ENCODE measurements around the gene ELF3. TPM values are rescaled to one million over a fixed set of nuclear protein-coding genes. Genes with fewer than 3 reads are reported as not detected.
"Not testable (repeated sequence)": the region's sequence is repeated elsewhere in the genome, so short reads cannot be mapped to it uniquely, and the experiment has no call there.

The ELF3 gene
- total RNA-seq, 1 donor from 2014 or later = 0.56 TPM

- no peaks in the 10 kb centered on the region for H3K9me3 Mint-ChIP-seq (ENCODE audit: unreplicated experiment)
- no peak overlapping the region for H3K27ac Mint-ChIP-seq (ENCODE audit: unreplicated experiment)
- H3K36me3 Mint-ChIP-seq (ENCODE audit: low read depth, unreplicated experiment) = peaks cover 5% of the 10 kb centered on the region
- no peak for DNase-seq (ENCODE audit: low spot score)
- H3K27me3 Mint-ChIP-seq (ENCODE audit: unreplicated experiment) = peaks cover 5% of the 10 kb centered on the region
- TF ChIP-seq CTCF (IDR thresholded peaks at IDR 0.05; ENCODE audit: unreplicated experiment) = no peak
- peaks cover 3% of the 10 kb centered on the region for H3K4me1 Mint-ChIP-seq (ENCODE audit: unreplicated experiment)
- no peak overlapping the region for H3K4me3 Mint-ChIP-seq (ENCODE audit: unreplicated experiment)
These were observed 6.7 kb downstream of the ELF3 start for GRCh38 chr1:202016811-202017748.

- Mint-ChIP-seq H3K27ac (ENCODE audit: unreplicated experiment) (no peak overlapping the region), H3K4me1 (ENCODE audit: unreplicated experiment) (peaks cover 3% of the 10 kb centered on the region), H3K27me3 (ENCODE audit: unreplicated experiment) (peaks cover 7% of the 10 kb centered on the region), H3K4me3 (ENCODE audit: unreplicated experiment) (no peak overlapping the region), H3K36me3 (ENCODE audit: low read depth, unreplicated experiment) (peaks cover 5% of the 10 kb centered on the region), H3K9me3 (ENCODE audit: unreplicated experiment) (no peaks in the 10 kb centered on the region)
- no peak for TF ChIP-seq CTCF (IDR thresholded peaks at IDR 0.05; ENCODE audit: unreplicated experiment)
- DNase-seq (ENCODE audit: low spot score) = no peak
These were observed 7.5 kb downstream of the ELF3 start for GRCh38 chr1:202017749-202018467.

GRCh38 chr1:202018468-202019234 is 8.3 kb downstream of the ELF3 start:
- no peak for TF ChIP-seq CTCF (IDR thresholded peaks at IDR 0.05; ENCODE audit: unreplicated experiment)
- Mint-ChIP-seq H3K9me3 (ENCODE audit: unreplicated experiment) (no peaks in the 10 kb centered on the region), H3K27ac (ENCODE audit: unreplicated experiment) (no peak overlapping the region), H3K4me1 (ENCODE audit: unreplicated experiment) (peaks cover 3% of the 10 kb centered on the region), H3K4me3 (ENCODE audit: unreplicated experiment) (no peak overlapping the region), H3K27me3 (ENCODE audit: unreplicated experiment) (peaks cover 9% of the 10 kb centered on the region), H3K36me3 (ENCODE audit: low read depth, unreplicated experiment) (peaks cover 5% of the 10 kb centered on the region)
- no peak for DNase-seq (ENCODE audit: low spot score)

- not testable (repeated sequence) for H3K27me3 Mint-ChIP-seq (ENCODE audit: unreplicated experiment); H3K9me3 Mint-ChIP-seq (ENCODE audit: unreplicated experiment); H3K4me3 Mint-ChIP-seq (ENCODE audit: unreplicated experiment); H3K27ac Mint-ChIP-seq (ENCODE audit: unreplicated experiment); H3K36me3 Mint-ChIP-seq (ENCODE audit: low read depth, unreplicated experiment); DNase-seq (ENCODE audit: low spot score); H3K4me1 Mint-ChIP-seq (ENCODE audit: unreplicated experiment)
These were observed 8.8 kb downstream of the ELF3 start for GRCh38 chr1:202019235-202019558.

- H3K4me3 Mint-ChIP-seq (ENCODE audit: unreplicated experiment) = no peak overlapping the region
- peaks cover 5% of the 10 kb centered on the region for H3K36me3 Mint-ChIP-seq (ENCODE audit: low read depth, unreplicated experiment)
- no peak for TF ChIP-seq CTCF (IDR thresholded peaks at IDR 0.05; ENCODE audit: unreplicated experiment)
- H3K27ac Mint-ChIP-seq (ENCODE audit: unreplicated experiment) = no peak overlapping the region
- peaks cover 9% of the 10 kb centered on the region for H3K27me3 Mint-ChIP-seq (ENCODE audit: unreplicated experiment)
- no peak for DNase-seq (ENCODE audit: low spot score)
- peaks cover 3% of the 10 kb centered on the region for H3K4me1 Mint-ChIP-seq (ENCODE audit: unreplicated experiment)
- no peaks in the 10 kb centered on the region for H3K9me3 Mint-ChIP-seq (ENCODE audit: unreplicated experiment)
These were observed 12.6 kb downstream of the ELF3 start for GRCh38 chr1:202023001-202023433.

All from endothelial cell (in vitro differentiated cells).